Testis (tissue), 2 donors: ENCODE results near the gene GSC.

Experiments
- POLR2A ChIP-seq: fragments of 450-650 bp; IDR thresholded peaks from one replicate; pipeline ENCODE4 v1.6.1; 2017; ENCODE audit warnings: antibody characterized with exemption, mild to moderate bottlenecking, moderate library complexity
- TF ChIP-seq, protein P1 (sequence below), 3 experiments: fragments of 450-650 bp in 2 of 3; fragments of 200-600 bp in 1 of 3; sonication (generic) in 1 of 3; IDR thresholded peaks; one replicate each; pipeline ENCODE4 v1.5.1; 2016 to 2019; ENCODE audit warnings: antibody characterized with exemption in 3 of 3, mild to moderate bottlenecking in 2 of 3, moderate library complexity in 1 of 3

DNA sequence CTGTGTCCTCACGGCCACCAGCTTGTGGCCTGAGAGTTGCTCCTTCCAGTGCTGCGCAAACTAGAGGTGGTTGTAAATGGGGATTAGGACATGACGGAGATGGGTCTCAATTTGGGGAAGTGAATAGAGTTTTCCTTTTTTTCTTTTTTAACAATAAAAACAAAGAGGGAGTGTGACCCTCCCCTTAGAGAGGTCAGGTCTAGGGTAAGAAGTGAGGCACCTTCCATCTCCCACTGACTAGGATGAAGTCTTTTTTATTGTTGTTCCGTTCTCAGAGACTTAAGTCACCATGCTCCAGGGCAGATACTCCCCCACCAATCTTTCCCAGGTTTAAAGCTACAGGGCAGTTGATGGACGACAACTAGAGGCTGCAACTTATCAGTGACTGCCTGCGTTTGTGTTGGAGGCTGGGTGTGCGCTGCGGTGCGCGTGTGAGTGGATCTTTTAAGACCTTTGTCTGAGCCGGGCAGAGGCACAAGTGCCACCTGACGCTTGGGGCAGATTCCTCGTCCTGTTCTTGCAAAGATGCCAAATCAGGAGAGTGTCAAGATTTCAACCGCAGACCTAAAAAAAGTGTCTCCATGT lies 2.1 kb upstream of the GSC start:
- TF ChIP-seq, protein P1, sequence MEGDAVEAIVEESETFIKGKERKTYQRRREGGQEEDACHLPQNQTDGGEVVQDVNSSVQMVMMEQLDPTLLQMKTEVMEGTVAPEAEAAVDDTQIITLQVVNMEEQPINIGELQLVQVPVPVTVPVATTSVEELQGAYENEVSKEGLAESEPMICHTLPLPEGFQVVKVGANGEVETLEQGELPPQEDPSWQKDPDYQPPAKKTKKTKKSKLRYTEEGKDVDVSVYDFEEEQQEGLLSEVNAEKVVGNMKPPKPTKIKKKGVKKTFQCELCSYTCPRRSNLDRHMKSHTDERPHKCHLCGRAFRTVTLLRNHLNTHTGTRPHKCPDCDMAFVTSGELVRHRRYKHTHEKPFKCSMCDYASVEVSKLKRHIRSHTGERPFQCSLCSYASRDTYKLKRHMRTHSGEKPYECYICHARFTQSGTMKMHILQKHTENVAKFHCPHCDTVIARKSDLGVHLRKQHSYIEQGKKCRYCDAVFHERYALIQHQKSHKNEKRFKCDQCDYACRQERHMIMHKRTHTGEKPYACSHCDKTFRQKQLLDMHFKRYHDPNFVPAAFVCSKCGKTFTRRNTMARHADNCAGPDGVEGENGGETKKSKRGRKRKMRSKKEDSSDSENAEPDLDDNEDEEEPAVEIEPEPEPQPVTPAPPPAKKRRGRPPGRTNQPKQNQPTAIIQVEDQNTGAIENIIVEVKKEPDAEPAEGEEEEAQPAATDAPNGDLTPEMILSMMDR (IDR thresholded peaks at IDR 0.05) = no peak
- TF ChIP-seq POLR2A = no peak
